T-helper 1 cell treated with Interleukin-12 subunit alpha and Interleukin-12 subunit beta and Interleukin-4 antibody, amounts not matched to agents 30 ng/mL and 1 ng/mL, for 36 hours (primary cell): ENCODE results near the gene CERK. TPM values are rescaled to one million over a fixed set of nuclear protein-coding genes. Genes with fewer than 3 reads are reported as not detected.
"Not testable (repeated sequence)": the region's sequence is repeated elsewhere in the genome, so short reads cannot be mapped to it uniquely, and the experiment has no call there.

Experiments
- intact Hi-C: fragments of 100-400 bp; cut with micrococcal nuclease; formaldehyde crosslinking; loops from one replicate; pipeline ENCODE4 v1.15.1; 2024
- total RNA-seq: library from RNA; stranded (reverse); gene quantifications from 2 replicates; pipeline ENCODE4 v1.2.3, GENCODE V29; 2022

Gene CERK
- total RNA-seq, 1 donor from 2014 or later: 65.1 TPM

DNA sequence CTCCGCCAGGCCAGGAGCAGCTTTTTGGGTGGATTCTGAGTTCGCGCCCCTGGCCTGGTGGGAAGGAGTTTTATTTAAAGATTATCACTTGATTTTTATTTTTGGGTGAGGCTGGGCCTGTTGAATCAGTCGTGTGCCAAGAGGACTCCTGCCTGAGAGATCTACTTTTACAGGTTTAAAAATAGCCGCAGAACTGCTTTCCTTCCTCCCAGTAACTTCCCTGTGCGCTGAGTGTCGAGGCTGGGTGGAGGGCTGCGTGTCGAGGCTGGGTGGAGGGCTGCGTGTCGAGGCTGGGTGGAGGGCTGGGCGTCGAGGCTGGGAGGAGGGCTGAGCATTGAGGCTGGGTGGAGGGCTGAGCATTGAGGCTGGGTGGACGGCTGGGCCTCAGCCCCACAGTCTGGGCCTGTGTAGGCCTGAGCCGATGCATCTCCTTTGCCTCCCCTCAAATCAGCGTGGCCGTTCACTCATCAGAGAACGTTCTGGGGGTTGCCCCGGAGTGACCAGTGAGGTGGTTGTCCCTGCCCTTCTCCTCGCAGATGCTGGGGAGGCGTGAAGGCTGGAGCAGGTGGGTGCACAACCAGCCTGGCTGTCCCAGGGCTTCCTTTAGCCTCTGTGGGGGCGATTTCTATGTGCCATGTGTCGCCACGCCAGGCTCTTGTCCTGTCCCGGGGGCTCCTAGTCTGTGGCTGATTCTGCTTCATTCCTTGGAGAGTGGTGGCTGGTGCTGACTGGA, 87.8 kb downstream of the CERK start:
- intact Hi-C loops: no loop called here

DNA sequence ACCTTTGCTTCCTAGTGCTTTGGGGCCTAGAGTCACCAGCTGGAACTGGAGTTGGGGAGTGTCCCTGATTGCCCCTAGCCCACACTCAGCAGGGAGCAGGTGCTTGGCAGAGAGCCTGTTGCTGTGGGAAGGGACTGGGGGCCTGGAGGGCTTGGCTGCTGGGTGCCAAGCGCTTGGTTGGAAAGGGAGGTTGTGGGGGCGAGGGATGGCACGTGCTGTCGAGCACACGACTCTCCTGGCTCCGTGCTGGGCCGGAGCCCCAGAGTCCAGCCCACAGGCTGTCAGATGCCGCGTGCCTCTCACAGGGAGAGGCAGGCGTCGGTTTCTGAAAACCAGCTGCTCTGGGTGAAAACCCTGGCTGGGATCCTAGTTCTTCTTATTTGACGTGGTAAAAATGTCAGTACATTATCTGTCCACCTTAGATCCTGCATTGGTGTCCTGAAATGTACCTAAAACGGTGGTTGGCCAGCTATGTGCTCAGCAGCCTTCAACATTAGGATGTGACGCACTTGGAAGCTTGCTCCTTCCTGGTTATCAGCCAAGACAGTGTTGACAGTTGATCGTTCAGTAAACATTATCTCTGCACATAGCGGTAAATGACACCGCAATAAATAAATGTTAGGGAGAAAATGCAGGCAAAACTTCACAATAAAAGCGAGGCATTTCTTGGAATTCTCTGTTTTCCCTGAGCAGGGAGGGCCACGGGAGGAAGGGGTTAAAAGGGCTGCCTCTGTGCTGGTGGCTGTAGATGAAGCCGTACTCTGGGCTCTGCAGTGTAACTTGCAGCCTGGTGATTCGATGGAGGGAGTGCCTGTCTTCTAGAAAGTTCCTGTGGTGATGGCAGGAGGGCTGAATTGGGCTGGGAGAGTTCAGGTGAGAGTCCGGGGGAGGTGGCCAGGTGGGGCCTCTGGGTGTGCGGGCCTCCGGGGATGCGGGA, 88.6 kb downstream of the CERK start:
- intact Hi-C loops: no loop called here

DNA sequence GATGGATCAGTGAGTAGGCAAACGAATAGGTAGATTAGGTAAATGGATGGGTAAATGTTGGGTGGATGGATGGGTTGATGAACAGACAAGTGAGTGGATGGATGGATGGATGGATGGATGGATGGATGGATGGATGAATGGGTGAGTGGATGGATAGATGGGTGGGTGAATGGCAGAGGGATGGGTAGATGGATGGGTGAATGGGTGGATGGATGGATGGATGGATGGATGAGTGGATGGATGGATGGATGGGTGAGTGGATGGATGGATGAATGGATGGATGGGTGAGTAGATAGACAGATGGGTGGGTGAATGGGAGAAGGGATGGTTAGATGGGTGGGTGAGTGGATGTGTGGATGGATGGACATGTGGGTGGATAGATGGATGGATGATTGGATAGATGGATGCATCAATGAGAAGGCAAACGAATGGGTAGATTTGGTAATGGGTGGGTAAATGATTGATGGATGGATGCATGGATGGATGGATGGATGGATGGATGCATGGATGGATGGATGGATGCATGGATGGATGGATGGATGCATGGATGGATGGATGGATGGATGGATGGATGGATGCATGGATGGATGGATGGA, 89.7 kb downstream of the CERK start:
- intact Hi-C loops: not testable (repeated sequence)

DNA sequence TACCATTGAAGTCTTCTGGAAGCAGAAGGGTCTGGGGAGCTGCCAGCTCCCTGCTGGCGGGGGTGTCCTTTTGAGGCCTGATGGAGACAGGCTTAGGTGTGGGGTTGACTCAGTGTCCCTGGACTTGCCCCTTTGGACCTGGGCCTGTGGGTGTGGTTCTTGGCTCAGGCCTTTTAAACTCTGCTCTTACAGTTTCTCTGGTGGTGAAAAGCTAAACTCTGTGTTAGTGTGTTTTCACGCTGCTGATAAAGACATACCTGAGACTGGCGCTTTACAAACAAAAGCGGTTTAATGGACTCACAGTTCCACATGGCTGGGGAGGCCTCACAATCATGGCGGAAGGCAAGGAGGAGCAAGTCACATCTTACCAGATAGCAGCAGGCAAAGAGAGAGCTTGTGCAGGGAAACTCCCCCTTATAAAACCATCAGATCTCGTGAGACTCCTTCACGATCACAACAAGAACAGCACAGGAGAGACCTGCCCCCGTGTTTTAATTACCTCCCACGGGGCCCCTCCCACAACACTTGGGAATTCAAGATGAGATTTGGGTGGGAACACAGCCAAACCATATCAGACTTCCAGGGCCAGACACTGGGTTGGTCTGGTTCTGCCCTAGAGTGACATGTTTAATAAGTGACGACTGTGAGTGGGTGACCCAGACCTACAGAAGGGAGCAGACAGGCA, 91.4 kb downstream of the CERK start:
- intact Hi-C loops: no loop called here

DNA sequence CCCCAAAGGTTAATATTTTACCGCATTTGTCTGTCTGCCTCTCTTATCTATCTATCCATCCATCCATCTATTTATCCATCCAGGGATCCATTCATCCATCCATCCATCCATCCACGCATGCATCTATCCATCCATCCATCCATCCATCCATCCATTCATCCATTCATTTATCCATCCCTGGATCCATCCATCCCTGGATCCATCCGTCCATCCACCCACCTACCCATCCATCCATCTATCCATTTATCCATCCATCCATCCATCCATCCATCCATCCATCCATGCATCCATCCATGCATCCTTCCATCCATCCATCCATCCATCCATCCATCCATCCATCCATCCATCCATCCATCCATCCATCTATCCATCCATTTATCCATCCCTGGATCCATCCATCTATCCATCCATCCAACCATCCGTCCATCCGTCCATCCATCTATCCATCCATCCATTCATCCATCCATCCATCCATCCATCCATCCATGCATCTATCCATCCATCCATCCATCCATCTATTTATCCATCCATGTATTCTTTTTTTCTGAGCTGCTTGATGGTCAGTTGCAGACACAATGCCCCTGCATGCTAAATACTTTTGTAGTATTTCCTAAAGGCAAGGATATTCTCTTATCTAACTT, 95.1 kb downstream of the CERK start:
- intact Hi-C loops: not testable (repeated sequence)

DNA sequence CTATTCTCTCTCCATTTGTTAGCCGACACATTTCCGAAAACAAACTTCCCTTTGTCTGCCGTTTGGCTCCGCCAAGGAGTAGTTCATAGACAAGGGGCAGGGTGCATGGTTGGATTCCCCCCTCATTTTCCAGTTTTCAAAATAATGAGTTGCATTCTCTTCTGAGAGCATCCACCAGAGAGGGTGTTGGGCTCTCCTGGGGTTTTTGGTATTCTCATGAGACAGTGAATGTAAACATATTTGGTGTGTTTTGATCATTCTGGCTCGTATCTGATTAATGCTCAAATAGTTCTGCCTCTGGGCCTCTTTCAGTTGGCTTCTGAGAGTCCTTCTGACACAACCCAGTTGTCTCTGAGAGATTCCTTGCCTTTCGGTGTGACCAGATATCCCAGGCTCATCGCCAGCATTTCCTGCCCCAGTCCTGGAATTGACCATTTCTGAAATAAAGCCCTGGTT, 96.2 kb downstream of the CERK start:
- intact Hi-C loops: no loop called here

DNA sequence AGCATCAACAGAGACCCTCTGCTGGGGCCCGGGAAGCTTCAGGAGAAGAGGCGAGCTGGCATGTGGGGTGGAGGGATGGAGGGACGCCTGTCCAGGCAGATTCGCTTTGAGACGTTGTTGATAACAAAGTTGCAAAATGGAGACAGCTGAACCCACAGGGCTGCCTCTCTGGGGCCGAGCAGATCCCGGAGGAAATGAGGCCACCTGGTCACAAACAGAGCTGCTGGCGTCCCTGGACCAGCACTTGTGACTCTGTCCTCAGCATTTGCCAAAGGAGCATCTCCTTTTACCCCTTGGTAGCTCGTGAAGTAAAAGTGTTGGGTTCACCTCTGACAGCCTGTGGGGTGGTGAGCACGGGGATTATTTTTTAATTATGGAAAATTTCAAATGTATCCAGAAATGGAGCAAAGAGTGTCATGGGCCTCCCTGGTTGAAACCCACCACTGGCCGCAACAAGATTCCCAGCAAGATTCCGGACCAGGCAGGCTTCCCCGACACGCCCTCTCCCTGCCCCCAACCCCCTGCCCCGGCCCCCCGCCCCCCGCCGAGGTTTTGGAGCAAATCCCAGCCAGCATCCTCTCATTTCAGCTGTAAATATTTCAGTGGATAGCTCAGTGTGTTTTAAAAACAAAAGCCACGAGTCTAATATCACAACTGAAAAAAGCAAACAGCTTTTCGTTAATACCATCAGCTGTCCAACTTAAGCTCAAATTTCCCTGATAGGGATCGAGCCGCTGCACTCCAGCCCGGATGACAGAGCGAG, 97.6 kb downstream of the CERK start:
- intact Hi-C loops: no loop called here

DNA sequence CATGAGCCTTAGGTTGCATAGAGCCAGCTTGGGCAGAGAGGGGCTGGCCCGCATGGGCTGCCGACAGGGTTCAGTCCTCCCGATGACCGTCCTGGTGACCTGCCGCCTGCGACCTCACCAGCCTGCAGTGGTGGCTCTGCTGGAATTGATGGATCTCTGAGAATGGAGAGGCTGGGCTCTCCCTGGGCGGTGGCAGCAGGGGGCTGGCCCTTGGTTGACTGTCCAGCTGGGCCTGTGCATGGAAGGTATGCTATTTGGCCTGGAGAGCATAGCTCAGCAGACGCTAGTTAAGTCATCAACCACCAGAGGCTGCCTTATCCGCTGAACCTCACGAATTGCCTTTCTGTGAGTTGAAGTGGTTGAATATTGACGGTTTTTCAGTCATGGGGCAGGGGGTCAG, 98.2 kb downstream of the CERK start:
- intact Hi-C loops: no loop called here

DNA sequence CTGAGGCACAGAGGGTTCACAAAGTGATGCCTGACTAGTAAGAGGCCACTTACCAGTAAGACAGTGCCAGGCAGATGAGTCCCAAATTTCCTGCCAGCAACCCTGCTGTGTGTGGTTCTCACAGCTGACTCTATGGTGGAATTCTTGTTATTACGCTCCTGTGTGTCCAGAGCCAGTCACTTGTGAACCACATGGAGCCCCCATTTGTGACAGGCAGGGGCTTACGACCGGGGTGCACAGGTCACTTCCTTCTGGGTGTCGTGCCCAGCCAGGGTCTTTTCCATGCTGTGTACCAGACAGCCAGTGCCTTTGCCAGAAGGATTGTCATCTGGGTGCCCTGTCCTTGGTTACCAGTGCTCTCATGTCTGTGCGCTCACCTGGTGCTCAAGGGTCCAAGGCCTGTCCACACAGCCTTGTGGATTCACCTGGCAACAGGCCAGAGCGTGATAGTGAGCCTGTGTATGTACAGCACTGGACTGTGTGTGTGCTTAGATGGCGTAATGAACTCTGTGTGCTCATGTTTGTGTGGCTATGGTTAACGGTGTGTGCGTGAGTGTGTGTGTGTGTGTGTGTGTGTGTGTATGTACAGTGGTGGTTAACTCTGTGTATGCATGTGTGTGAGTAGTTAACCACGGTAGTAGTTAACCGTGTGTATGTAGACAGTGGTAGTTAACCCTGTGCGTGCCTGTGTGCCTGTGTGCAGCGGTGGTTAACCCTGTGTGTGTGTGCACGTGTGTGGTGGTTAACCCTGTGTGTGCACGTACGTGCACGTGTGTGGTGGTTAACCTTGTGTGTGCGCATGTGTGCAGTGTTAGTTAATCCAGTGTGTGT, 99.2 kb downstream of the CERK start:
- intact Hi-C loops: no loop called here

DNA sequence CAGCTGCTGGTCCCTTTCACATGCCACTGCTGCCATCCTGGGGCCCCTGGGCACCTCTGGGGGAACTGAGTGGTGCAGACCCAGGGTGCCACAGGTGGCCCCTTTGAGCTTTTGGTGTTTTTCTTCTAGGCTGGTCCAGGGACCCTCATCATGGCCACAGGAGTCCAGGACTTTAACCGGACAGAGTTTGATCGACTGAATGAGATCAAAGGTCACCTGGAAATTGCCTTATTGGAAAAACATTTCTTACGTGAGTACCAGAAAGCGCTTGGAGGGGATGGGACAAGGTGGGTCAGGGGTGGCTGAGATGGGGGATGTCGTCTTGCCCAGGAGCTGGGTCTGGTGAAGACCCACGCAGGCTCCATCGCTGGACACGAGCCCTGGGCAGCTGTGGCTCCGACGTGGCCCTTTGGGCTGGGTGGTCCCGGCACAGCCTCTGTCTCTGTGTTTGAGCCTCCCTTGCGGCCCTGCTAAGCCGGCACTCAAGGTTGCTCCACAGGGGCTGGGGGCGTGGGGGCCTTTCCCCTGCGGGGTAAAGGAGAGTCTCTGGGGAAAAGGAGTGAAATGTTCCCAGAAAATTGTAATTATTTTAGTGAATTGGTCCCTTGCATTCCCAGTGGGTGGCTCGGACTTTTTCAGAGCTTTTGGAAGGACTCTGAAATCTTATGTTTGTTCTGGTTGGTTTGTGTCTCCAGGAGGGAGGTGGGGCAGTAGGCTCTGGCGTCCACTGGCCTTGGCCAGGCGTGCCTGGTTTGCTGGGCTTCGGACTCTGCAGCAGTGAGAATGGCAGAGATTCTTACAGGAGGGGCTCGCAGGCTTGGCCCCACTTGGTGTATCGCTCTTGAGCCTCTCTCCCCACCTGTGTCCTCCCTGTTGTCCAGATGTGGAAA, 100.1 kb downstream of the CERK start:
- intact Hi-C loops: no loop called here

DNA sequence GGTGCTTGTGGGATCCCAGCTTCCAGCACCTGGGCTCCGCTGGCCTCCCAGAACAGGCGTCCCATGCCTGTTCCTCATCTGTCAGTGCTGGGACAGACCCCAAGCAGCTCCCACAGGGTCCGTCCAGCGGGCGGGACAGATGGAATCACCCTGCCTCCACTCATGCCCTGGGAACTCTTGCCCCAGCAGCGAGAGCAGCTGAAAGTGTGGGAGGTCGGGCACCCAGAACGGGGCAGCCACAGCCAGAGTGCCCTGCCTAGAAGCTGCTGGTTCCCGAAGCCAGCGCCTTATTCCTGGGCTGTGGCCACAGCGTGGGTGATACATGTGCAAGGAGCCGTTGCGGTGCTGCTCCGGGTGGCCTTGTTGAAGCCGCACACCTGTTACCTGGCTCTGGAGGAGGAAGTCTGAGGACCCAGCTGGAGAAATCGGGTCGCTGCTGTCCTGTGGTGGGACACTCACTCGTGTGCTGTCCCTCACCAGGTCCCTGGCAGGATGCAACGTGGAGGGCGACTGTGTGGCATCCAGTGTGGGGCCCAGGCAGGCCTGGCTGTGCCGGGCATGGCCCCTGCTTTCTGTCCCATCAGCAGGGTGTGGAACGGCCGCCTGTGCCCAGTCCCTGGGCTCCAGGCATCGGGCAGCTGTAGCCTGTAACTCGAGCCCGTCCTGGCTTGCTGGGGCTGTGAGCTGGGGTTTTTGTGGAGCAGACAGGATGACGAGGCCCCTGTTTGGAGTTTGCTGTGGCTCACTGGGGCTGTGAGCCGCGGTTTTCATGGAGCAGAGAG, 101.6 kb downstream of the CERK start:
- intact Hi-C loops: no loop called here

DNA sequence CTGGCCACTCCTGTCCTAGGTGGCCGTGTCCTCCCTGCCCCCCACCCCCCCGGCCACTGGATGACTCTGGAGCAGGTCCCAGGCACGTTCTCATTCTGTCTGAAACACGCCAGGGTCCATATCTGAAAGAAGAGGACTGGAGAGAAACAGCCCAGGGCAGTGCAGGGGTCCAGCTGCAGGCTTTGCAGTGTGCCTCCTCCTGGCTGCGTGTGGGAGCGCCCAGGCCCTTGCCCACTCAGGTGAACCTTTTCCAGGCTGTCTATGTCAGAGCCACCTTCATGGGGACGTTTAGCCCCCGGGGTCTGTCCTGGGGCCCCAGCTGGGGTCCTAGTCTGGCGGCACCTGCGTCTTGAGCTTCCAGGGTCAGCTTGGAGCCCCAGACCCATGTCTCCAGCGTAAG, 102.3 kb downstream of the CERK start:
- intact Hi-C loops: no loop called here

DNA sequence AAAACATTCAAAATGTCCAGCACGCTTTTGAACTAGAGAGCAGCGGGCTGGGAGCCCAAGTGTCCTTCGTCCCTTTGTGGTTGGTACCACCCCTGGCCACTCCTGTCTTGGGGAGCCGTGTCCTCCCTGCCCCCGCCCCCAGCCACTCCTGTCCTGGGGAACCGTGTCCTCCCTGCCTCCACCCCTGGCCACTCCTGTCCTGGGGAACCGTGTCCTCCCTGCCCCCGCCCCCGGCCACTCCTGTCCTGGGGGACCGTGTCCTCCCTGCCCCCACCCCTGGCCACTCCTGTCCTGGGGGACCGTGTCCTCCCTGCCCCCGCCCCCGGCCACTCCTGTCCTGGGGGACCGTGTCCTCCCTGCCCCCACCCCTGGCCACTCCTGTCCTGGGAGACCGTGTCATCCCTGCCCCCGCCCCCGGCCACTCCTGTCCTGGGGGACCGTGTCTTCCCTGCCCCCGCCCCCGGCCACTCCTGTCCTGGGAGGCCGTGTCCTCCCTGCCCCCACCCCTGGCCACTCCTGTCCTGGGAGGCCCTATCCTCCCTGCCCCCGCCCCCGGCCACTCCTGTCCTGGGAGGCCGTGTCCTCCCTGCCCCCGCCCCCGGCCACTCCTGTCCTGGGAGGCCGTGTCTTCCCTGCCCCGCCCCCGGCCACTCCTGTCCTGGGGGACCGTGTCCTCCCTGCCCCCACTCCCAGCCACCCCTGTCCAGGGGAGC, 102.9 kb downstream of the CERK start:
- intact Hi-C loops: not testable (repeated sequence)
